Upper lobe of left lung (tissue), 4 donors: ENCODE data around the gene QKI.

Experiments
- CTCF ChIP-seq, 6 experiments: fragments of 450-650 bp in 4 of 6; fragments of 200-600 bp in 2 of 6; sonication (generic) in 2 of 6; IDR thresholded peaks; one replicate each; pipeline ENCODE4 v1.5.1; 2016 to 2019; ENCODE audit warnings: antibody characterized with exemption in 6 of 6
- EP300 ChIP-seq, 4 donors: sonication (generic); formaldehyde crosslinking; IDR thresholded peaks; one replicate each; pipeline ENCODE4 v1.5.1; 2017; ENCODE audit warnings: antibody characterized with exemption in 4 of 4, control low read depth in 2 of 4
- POLR2AphosphoS5 ChIP-seq, 2 donors: sonication (generic); formaldehyde crosslinking; IDR thresholded peaks; one replicate each; pipeline ENCODE4 v1.5.1; 2017; ENCODE audit warnings: antibody characterized with exemption in 2 of 2

- no peak for TF ChIP-seq CTCF (IDR thresholded peaks at IDR 0.05)
- TF ChIP-seq POLR2AphosphoS5 (IDR thresholded peaks at IDR 0.05) = no peak
- no peak for TF ChIP-seq EP300 (IDR thresholded peaks at IDR 0.05)
These were observed 115.9 kb downstream of the QKI start for GRCh38 chr6:163530406-163530805.
